Left colon (tissue), 2 donors: Measurements from ENCODE around the gene RIPPLY2. TPM values are rescaled to one million over a fixed set of nuclear protein-coding genes. Genes with fewer than 3 reads are reported as not detected.
"Not testable (repeated sequence)": the region's sequence is repeated elsewhere in the genome, so short reads cannot be mapped to it uniquely, and the experiment has no call there.

Experiments
- ATAC-seq: fragments of 200-7000 bp; cut with Tn5 transposase; one replicate; pipeline ENCODE4 v1.9.1; 2020; ENCODE audit warnings: mild to moderate bottlenecking, moderate library complexity
- DNase-seq, 2 donors: peaks; one replicate each; pipeline ENCODE4 v3.0.0-alpha.2; 2020
- intact Hi-C, 2 donors: fragments of 100-400 bp; cut with DNase I in 1 of 2; cut with micrococcal nuclease in 1 of 2; formaldehyde crosslinking; loops; one replicate each; pipeline versions ENCODE4 v1.11.2 to v1.14.0; 2022; cut with DNase I, micrococcal nuclease
- long read RNA-seq: library from polyadenylated mRNA; unstranded; transcript quantifications from one replicate; pipeline ENCODE4 v2.0.0, GENCODE V29; 2021
- total RNA-seq, 2 donors: library from RNA; stranded (reverse); fragmentation: NEBNext Ultra II Directional; extraction: Animal tissue kit (Norgen Biotek cat#: 25700); gene quantifications; one replicate each; pipeline ENCODE4 v1.2.1, GENCODE V29; 2021
- donor health status: DM: no; HTN: no; CAD: no.
- donor health status: DM: yes; HTN: yes; CAD: no.

RIPPLY2 gene
- under 1 TPM in 1 of 2 donors, not detected in 1; 0.22 TPM for total RNA-seq
- long read RNA-seq, result 0 reads

DNA sequence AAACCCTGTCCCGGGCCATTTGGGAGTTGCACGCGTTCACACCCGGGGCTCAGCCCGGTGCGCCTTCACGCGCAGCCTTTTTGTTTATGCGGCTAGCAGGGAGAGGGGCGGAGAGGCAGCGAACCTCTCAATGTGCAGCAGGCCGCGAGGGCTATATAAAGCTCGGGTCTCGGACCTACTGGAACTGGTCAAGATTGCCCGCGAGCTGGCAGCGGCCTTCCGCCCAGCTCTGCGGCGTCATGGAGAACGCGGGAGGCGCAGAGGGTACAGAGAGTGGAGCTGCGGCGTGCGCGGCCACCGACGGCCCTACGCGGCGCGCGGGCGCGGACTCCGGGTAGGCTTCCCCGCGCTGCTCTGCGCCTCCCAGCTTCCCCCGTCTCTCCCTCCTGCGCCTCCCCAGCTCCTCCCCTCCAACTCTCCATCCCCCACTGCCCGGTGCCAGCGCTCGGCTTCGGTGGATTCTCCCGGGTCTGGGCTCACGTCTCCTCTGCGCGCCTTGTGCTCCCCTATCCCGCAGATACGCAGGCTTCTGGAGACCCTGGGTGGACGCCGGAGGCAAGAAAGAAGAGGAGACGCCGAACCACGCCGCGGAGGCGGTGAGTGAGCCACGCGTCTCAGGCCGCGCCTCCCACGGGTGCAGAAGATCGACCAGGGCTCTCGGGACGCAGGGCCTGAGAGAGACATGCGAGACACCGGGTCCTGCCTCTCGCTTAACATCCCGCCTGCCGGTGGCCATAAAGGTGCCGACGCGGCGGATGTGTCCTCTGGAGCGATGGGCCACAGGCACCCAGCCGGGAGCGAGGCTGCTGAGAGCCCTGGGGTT is at the start of gene RIPPLY2:
RIPPLY2 (plus strand) TSS at position 183 of the 823 bp plus-strand sequence; CDS start at position 240, 57 bp downstream.
- DNase-seq, result peak in 1 of 2 donors; percentile 8
- peak; percentile 49 for ATAC-seq

DNA sequence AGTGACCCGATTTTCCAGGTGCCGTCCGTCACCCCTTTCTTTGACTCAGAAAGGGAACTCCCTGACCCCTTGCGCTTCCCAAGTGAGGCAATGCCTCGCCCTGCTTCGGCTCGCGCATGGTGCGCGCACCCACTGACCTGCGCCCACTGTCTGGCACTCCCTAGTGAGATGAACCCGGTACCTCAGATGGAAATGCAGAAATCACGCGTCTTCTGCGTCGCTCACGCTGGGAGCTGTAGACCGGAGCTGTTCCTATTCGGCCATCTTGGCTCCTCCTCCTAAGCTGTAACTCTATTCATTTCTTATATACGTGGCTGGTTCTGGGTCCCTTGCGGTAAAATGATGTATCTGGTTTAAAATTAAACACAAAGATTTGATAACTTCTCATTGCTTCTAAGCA is 49.7 kb upstream of the RIPPLY2 start:
- intact Hi-C loops, DNase-seq, ATAC-seq: not testable (repeated sequence)

More for the DNA sequence above, at the start of gene RIPPLY2:
- intact Hi-C loops, result no loop called here

GRCh38 chr6:83804886-83805285 is 48.3 kb upstream of the RIPPLY2 start:
- ATAC-seq (no peak), DNase-seq (no peak)
- intact Hi-C loops, result no loop called here

GRCh38 chr6:83808005-83808404 is 45.2 kb upstream of the RIPPLY2 start:
- ATAC-seq, result no peak
- DNase-seq, result no peak
- intact Hi-C loops, result no loop called here

GRCh38 chr6:83808926-83809325 is 44.2 kb upstream of the RIPPLY2 start:
- ATAC-seq, result no peak
- intact Hi-C loops, result no loop called here

DNA sequence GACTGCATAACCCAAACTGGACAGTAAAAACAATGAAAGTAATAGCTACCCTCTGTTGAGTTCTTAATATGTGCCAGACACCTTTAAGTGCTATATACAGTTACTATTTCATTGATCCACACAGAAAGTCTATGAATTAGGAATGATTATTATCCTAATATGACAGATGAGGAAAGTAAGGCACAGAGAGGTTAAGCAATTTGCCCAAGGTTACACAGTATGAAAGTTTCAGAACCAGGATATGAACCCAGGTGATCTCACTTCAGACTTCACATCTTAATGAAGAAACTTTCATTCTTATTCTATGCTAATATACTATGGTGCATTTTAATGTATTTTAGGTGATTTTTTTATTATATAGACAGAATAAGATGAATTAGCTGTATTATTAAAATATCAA is 40.6 kb upstream of the RIPPLY2 start:
- ATAC-seq, result no peak
- intact Hi-C loops, result no loop called here
- DNase-seq, result no peak

More at GRCh38 chr6:83808926-83809325, 44.2 kb upstream of the RIPPLY2 start:
- DNase-seq, result no peak

- intact Hi-C loops, result no loop called here
- DNase-seq, result no peak
Observed at GRCh38 chr6:83815631-83816272, 37.4 kb upstream of the RIPPLY2 start.

GRCh38 chr6:83822629-83823169 is 30.5 kb upstream of the RIPPLY2 start:
- intact Hi-C loops, result no loop called here
- no peak for ATAC-seq
- no peak for DNase-seq

More at GRCh38 chr6:83815631-83816272, 37.4 kb upstream of the RIPPLY2 start:
- no peak for ATAC-seq

- intact Hi-C loops, result no loop called here
- ATAC-seq (no peak), DNase-seq (no peak)
Observed at GRCh38 chr6:83824388-83824801, 28.8 kb upstream of the RIPPLY2 start.

- no peak for ATAC-seq
- no peak for DNase-seq
- intact Hi-C loops, result no loop called here
Observed at GRCh38 chr6:83824831-83825230, 28.3 kb upstream of the RIPPLY2 start.

- DNase-seq (no peak), ATAC-seq (no peak)
- intact Hi-C loops, result no loop called here
Observed at GRCh38 chr6:83827050-83827449, 26.1 kb upstream of the RIPPLY2 start.

DNA sequence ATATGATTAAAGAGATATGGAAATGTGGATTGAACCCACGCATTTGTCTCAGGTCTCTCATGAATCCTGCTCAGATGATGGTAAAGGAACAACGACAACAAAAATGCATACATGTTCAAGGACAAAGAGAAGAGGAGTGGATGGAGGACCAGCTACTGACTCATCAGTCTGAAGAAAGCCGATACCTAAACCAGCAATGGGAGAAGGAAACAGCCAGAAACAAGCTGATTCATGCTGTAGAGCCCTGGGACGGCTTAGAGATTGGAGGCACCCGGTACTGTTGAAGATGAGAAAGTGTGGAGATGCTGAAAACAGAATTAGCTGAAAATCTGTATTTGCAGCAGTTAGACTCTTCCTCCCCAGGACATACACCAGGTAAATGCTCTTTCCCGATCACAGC is 14.4 kb upstream of the RIPPLY2 start:
- no peak for ATAC-seq
- DNase-seq, result no peak
- intact Hi-C loops, result no loop called here

DNA sequence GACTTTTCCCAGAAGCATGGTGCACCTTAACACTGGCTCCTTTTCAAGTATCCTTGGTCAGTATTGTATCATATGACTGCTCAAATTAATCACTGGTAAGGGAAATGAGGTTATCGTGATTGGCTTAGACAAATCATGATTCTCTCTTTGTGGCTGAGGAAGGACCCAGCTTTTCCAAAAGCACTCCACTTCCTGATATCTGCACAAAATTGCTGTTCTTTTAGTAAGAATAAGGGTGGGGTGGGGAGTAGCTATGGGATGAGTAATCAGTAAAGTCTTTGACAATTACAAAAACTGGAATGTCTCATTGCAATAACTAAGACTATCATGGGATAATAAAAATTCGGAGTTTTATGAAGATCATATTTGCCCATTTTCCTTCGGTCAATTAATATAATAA is 9.0 kb upstream of the RIPPLY2 start:
- DNase-seq (no peak), ATAC-seq (no peak)
- intact Hi-C loops, result no loop called here

DNA sequence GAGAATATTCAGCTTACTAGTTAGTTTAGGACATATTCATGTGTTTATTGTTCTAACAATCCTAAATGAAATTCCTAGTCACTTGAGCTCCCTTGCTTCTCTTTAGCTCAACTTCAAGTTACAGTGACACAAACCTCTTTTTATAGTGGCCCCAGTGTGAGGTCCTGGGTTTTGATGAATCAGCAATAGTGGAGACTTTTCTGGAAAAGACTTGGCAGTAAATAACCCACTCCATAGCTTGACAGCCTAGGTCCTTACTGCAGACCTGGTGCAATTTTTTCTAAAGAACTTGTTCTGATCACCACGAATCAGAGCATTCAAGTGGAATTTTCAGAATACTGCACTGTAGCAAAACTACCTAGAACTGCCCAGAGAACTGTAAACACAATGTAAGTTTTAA is 6.9 kb upstream of the RIPPLY2 start:
- intact Hi-C loops, result no loop called here
- ATAC-seq, result no peak
- no peak for DNase-seq

- DNase-seq (no peak), ATAC-seq (no peak)
- intact Hi-C loops, result no loop called here
Observed at GRCh38 chr6:83847179-83847578, 6.0 kb upstream of the RIPPLY2 start.

GRCh38 chr6:83849127-83849526 is 4.0 kb upstream of the RIPPLY2 start:
- ATAC-seq (no peak), DNase-seq (no peak)
- intact Hi-C loops, result no loop called here

DNA sequence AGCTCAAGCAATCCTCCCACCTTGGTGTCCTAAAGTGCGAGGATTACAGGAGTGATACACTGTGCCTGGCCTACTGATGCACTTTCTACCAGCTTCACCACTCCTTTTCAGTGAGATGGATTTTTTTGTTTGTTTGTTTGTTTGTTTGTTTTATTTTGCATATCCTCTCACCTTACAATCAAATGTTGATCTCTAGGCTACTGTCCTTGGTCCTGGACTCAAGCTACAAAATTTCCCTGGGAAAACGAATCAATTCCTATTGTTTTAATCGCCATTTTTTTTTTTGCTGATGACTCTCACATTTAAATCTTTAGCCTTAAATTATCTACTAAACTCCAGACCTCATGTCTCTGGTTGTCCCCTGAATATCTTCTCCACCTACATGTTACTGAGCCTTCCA is 3.5 kb upstream of the RIPPLY2 start:
- no peak for DNase-seq
- no peak for ATAC-seq
- intact Hi-C loops, result no loop called here

- ATAC-seq, result no peak
- intact Hi-C loops, result no loop called here
- DNase-seq, result no peak
Observed at GRCh38 chr6:83852528-83853177, 507 bp upstream of the RIPPLY2 start.

DNA sequence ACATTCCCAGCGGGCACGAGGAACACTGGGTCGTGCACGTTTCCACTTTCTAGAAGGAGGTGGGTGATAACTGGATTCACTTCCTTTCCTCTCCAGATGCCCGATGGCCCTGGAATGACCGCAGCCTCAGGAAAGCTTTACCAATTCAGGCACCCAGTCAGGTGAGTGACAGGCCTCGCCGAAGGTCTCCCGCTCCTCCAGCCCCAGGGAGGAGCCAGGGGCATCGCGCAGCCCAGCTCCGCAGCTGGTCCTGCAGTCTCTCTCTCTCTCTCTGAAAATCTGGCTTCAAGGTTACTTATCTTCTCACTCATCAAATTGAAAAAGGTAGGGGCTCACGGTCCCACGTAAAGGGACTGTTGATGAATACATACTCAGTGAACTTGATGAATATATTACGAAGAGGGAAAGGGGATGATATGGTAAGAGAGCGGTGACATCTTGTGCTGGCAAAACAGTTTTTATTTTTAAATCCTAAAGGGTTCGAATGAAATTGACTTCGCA is 891 bp downstream of the RIPPLY2 start:
- intact Hi-C loops, result no loop called here
- DNase-seq, result no peak
- ATAC-seq, result no peak
